Activated CD8-positive, alpha-beta memory T cell treated with anti-CD3 and anti-CD28 coated beads for 36 hours (primary cell): Measurements from ENCODE around the gene TRDMT1. TPM values are rescaled to one million over a fixed set of nuclear protein-coding genes. Genes with fewer than 3 reads are reported as not detected.

Experiments used
- CTCF ChIA-PET: fragments of 350-600 bp; sonication (Branson Sonifier 250); formaldehyde crosslinking; loops from one replicate; lab custom pipeline; 2021; ENCODE audit warnings: antibody characterized with exemption; lab: Charles Lee
- POLR2A ChIA-PET: fragments of 350-600 bp; sonication (Branson Sonifier 250); formaldehyde crosslinking; loops from one replicate; lab custom pipeline; 2021; ENCODE audit warnings: antibody characterized with exemption; lab: Charles Lee
- total RNA-seq, 2 experiments: library from RNA; stranded (reverse); gene quantifications; one replicate each; pipeline ENCODE4 v1.2.3, GENCODE V29; 2021

TRDMT1 gene, protein sequence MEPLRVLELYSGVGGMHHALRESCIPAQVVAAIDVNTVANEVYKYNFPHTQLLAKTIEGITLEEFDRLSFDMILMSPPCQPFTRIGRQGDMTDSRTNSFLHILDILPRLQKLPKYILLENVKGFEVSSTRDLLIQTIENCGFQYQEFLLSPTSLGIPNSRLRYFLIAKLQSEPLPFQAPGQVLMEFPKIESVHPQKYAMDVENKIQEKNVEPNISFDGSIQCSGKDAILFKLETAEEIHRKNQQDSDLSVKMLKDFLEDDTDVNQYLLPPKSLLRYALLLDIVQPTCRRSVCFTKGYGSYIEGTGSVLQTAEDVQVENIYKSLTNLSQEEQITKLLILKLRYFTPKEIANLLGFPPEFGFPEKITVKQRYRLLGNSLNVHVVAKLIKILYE
- 1 to 10 TPM; 7.1 to 9.0 TPM for total RNA-seq

DNA sequence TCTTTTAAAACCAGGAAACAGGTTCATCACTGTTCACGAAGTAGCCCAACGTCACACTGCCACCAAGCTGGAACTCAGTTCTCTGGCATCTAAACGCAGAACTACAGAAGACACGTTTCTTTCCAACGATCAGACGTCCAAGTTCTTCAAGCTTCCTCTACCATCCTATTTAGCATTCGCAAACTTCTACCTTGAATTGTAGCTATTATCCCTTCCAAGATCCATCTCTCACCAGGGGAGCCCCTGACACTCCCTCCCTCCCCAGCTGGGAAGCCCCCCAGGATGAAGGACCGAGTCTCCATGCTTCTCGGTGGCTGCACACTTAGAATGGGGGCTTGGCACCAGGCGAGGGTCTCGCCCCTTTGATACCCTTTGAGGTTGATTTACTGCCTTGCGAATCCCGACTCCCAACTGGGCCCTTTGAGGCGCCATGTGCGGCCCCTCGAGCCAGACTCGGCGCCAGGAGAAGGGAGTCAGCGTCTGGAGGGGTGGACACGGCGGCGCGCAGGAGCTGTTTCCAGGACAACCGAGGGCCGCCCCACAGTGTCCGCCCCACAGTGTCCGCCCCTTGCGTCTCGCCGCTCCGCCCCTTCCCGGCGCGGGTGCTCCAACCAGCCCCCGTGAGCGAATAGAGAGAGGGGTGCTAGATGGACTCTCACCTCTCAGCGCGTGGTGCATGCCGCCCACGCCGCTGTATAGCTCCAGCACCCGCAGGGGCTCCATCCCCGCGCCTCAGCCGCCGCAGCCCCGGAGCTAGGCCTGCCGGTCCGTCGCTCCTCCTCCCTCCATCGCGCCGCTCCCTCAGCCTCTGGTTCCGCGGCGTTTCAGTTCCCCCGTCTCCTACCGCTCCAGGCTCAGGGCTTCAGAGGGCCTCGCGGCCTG lies at the start of gene TRDMT1:
TRDMT1 (minus strand) TSS at position 761 of the 882 bp plus-strand sequence; CDS start at position 723, 38 bp downstream.
- POLR2A ChIA-PET: interaction anchor here (0.8 to 2.4 kb wide), 5 partner anchors 16 to 1458 kb away, joined by 3 to 29 read pairs (median 3); partner anchors contain the start of genes ARL5B and VIM
- CTCF ChIA-PET: interaction anchor here (0.6 to 3.6 kb wide), 5 partner anchors 12 to 241 kb away, joined by 3 to 23 read pairs (median 3); partner anchors contain the start of gene VIM

DNA sequence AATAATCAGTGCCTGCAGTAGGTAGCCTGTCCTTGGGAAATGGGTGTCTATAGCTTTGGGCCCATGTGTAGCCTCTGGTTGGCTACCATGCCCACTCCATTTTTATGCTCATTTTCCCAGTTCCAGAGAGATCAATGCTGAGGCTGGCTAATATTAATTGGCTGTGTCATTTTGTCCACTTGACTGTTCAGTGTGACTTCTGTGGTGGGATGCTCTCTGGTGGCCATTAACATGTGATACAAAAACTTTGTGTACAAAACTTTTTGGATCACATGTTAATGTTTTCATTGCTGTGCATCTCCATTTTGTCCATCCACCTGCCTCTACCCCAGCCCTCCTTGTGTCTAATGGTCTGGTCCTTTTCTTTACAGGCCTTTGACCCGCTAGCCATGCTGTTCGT lies 49.3 kb upstream of the TRDMT1 start:
- CTCF ChIA-PET: no interaction called here
- POLR2A ChIA-PET: no interaction called here

DNA sequence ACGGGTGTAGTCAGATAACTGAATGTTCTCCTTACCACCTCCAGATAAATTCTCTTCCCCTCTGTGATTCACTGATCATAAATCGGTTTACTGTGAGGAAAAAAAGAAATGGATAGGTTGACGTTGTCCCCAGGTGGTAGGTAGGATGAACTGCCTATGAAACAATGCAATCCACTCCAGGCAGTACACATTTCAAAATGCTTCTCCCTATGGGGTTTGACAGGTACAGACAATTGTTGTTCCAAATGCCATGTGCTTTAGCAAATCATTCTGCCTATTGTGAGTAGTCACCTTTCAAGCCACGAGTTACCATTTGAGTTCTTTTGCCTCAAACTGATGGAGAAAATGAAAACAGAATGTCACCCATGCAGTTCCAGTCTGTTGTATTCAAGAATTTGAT lies 48.3 kb upstream of the TRDMT1 start:
- POLR2A ChIA-PET: no interaction called here
- CTCF ChIA-PET: no interaction called here

GRCh38 chr10:17248964-17249363 lies 47.5 kb upstream of the TRDMT1 start:
- POLR2A ChIA-PET: no interaction called here
- CTCF ChIA-PET: no interaction called here

GRCh38 chr10:17247210-17247609 lies 45.7 kb upstream of the TRDMT1 start:
- ChIA-PET CTCF (no interaction called here), POLR2A (no interaction called here)

GRCh38 chr10:17244700-17245365 lies 43.4 kb upstream of the TRDMT1 start:
- ChIA-PET POLR2A (no interaction called here), CTCF (no interaction called here)

GRCh38 chr10:17241611-17242333 lies 40.3 kb upstream of the TRDMT1 start:
- CTCF ChIA-PET: interaction anchor here (0.7 to 1.6 kb wide), 2 partner anchors 9 to 19 kb away, joined by 3 to 4 read pairs; no protein-coding TSS in a partner anchor
- POLR2A ChIA-PET: interaction anchor here (0.5 to 0.7 kb wide), 2 partner anchors 13 to 286 kb away, joined by 5 to 8 read pairs; no protein-coding TSS in a partner anchor

DNA sequence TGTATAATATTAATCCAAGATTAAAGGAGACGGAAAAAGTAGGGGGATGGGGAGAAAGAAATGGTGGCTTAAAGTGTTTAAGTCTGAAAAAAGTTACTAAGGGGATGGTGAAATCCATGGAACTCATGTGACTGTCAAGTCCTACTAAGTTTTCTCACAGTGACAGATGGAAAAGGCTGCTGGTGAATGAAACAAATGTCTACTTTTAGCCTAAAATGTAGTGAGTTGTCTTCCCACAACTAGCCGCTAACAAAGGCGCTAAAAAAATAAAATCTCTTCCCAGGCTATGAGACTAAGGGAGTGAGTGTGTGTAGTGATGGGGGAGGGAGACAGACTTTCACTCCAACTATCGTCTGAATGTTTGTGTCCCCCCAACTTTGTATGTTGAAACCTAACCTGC lies 39.1 kb upstream of the TRDMT1 start:
- ChIA-PET POLR2A (no interaction called here), CTCF (no interaction called here)

GRCh38 chr10:17240096-17240495 lies 38.6 kb upstream of the TRDMT1 start:
- CTCF ChIA-PET: no interaction called here

GRCh38 chr10:17239345-17240085 lies 38.0 kb upstream of the TRDMT1 start:
- CTCF ChIA-PET: no interaction called here
- POLR2A ChIA-PET: no interaction called here

More at GRCh38 chr10:17240096-17240495, 38.6 kb upstream of the TRDMT1 start:
- POLR2A ChIA-PET: no interaction called here

- ChIA-PET POLR2A (interaction anchor here (1.0 kb wide), 1 partner anchor 33 kb away, joined by 3 read pairs; no protein-coding TSS in a partner anchor), CTCF (no interaction called here)
Observed at GRCh38 chr10:17238445-17239291, 37.2 kb upstream of the TRDMT1 start.

DNA sequence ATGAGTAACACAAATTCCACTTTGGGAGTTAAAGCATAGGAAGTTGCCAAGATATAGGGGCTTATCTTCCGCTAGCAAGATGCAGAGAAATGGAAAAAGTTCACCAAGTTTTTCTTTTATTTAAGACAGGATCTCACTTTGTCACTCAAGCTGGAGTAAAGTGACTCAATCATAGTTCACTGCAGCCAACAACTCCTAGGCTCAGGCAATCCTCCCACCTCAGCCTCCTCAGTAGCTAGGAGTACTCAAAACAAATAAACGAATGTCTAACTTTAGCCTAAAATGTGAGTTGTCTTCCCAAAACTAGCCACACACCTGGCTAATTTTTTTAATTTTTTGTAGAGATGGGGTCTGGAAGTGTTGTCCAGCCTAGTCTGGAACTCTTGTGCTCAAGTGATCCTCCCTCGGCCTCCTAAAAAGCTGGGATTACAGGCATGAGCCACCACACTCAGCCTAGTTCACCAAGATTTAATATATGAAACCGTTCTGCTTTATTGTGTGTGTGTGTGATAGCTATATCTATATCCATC lies 36.5 kb upstream of the TRDMT1 start:
- POLR2A ChIA-PET: interaction anchor here (1.0 kb wide), 1 partner anchor 32 kb away, joined by 3 read pairs; no protein-coding TSS in a partner anchor
- CTCF ChIA-PET: interaction anchor here (1.4 kb wide), 1 partner anchor 94 kb away, joined by 4 read pairs; no protein-coding TSS in a partner anchor

DNA sequence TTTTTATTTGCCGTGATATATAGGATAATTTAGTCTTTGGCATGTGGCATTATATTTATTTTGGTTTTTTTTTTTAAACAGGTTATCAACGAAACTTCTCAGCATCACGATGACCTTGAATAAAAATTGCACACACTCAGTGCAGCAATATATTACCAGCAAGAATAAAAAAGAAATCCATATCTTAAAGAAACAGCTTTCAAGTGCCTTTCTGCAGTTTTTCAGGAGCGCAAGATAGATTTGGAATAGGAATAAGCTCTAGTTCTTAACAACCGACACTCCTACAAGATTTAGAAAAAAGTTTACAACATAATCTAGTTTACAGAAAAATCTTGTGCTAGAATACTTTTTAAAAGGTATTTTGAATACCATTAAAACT lies 35.7 kb upstream of the TRDMT1 start:
- CTCF ChIA-PET: interaction anchor here (1.4 kb wide), 1 partner anchor 93 kb away, joined by 4 read pairs; no protein-coding TSS in a partner anchor
- POLR2A ChIA-PET: no interaction called here

- ChIA-PET POLR2A (no interaction called here), CTCF (interaction anchor here (0.5 to 1.4 kb wide), 2 partner anchors 92 to 347 kb away, joined by 3 to 4 read pairs; no protein-coding TSS in a partner anchor)
Observed at GRCh38 chr10:17236468-17237148, 35.1 kb upstream of the TRDMT1 start.

GRCh38 chr10:17235136-17235535 lies 33.7 kb upstream of the TRDMT1 start:
- ChIA-PET CTCF (no interaction called here), POLR2A (no interaction called here)

GRCh38 chr10:17234431-17234945 lies 33.0 kb upstream of the TRDMT1 start:
- ChIA-PET POLR2A (no interaction called here), CTCF (no interaction called here)
